ENCODE data around the gene SMOC2. TPM values are rescaled to one million over a fixed set of nuclear protein-coding genes. Genes with fewer than 3 reads are reported as not detected.

The SMOC2 gene
- total RNA-seq, 1 experiment from 2014 or later = not detected

DNA sequence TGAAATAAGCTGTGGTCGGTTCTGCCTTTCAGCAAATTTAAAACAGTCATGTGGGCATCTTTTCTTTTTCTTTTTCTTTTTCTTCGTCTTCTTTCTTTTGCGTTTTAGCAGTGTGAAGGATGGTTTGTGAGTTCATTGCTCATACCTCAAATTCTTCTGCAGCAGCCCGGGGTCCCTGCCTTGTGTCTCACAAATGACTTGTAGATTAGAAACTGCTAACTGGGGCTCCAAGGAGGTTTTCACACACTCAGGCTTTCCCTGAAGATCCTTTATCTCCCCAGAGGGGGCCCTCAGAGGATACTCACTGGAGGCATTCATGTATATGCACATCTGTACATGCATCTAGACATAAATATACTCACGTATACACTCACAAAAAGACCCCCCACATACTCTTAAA lies 1.7 kb downstream of the SMOC2 start:
- DNase-seq (ENCODE audit: low read depth) = no peak

DNA sequence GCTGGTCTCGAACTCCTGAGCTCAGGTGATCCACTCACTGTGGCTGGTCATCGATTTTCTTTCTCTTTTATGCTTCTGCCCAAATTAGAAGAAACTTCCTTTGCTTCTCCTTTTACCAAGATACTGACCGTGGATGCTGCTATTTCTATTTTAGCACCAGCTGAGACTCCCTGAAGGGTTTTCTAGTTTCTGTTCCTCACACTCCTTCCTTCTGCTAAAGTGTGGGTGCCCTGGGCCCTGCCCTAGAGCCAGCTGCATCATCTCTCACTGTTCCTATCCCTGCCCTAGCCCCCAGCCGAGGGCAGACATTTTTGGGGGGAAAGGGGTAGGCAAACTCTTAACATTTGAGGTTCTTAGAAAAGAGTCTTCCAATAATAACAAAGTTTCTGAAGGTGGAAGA lies 6.3 kb downstream of the SMOC2 start:
- DNase-seq (ENCODE audit: low read depth) = no peak

DNA sequence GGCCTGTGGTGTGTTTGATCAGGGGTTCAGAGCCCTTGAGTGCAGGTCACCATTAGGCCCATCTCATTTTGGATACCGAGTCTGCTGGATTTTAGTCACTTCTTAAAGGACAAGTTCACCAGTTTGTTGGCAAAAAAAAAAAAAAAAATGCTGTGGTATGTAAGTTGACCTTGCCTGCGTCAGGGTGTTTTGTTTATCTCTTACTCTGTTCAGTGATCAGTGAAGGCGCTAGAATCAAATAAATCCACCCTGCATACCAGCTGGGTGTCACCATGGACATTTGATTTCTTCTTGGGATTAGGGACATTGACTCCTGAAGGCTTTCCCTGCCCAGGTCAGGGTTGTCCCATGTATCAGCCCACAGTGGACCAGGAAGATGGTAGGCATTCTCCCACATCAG lies 6.7 kb downstream of the SMOC2 start:
- DNase-seq (ENCODE audit: low read depth) = no peak

DNA sequence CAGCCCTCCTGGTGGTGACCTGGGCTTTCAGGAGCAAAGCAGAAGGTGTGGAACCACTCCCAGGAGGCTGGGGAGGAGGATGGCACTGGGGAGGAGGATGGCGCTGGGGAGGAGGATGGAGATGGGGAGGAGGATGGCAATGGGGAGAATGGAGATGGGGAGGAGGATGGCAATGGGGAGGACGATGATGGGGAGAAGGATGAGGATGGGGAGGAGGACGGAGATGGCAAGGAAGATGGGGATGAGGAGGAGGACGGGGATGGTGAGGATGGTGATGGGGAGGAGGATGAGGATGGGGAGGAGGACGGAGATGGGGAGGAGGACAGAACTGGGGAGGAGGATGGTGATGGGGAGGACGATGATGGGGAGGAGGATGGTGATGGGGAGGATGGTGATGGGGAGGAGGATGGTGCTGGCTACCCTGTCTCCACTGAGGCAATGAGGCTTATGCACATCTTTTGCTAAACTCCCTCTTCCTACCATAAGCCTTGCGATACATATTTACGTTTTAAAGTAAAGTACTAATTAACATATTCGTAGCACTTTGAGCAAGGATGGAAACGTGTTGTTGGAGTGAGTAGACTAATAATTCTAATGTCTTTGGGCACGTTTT lies 7.4 kb downstream of the SMOC2 start:
- DNase-seq (ENCODE audit: low read depth) = no peak

DNA sequence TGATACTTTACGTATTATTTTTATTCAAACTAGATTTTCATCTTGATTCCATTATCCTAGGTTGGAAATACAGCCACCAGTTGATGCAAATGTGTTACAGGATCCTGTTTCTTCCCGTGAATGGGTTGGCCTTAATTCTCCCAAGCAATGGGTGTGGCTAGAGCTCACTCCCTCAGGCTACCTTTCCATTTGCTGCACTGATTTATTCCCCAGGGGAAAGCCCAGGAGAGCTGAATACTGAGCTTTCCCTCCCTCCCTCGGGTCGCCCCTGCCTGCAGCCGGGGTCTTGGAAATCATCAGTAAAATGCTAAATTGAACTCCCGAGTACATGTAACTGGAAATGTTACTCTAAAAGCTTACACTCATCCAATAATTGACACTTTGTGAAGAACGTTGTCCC lies 9.9 kb downstream of the SMOC2 start:
- no peak for DNase-seq (ENCODE audit: low read depth)

DNA sequence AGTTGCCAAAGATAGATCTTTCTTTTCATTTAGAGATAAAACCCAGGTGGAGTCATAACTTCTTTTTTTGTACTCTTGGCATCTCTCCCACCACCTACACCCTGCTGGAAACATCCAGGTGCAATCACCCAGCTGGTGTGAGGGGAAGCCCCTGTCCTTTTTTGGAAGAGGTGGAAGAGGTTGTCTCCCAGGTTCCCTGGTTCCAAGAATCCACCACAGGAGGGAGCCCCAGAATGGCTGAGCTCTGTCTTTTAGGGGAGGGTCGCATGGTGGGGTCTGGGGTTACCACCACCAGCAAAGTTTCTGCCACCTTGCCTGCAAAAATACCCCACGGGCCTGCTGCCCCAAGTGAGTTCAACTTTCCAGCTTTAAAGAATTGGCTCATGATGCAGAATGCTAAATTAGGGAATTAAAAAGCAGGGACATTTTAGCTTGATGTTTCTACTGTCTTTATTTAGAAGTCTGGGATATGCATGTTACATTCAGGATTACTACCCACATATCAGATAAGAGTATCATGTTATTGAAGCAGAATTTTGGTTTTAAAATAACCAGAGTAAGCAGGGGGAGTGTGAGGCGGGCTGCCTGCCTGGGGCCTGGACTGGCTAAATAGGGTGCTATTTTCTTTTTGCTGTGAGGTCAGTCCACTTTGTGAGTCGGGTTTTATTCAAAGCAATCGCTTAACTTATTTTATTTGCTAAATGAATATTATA lies 11.0 kb downstream of the SMOC2 start:
- no peak for DNase-seq (ENCODE audit: low read depth)

DNA sequence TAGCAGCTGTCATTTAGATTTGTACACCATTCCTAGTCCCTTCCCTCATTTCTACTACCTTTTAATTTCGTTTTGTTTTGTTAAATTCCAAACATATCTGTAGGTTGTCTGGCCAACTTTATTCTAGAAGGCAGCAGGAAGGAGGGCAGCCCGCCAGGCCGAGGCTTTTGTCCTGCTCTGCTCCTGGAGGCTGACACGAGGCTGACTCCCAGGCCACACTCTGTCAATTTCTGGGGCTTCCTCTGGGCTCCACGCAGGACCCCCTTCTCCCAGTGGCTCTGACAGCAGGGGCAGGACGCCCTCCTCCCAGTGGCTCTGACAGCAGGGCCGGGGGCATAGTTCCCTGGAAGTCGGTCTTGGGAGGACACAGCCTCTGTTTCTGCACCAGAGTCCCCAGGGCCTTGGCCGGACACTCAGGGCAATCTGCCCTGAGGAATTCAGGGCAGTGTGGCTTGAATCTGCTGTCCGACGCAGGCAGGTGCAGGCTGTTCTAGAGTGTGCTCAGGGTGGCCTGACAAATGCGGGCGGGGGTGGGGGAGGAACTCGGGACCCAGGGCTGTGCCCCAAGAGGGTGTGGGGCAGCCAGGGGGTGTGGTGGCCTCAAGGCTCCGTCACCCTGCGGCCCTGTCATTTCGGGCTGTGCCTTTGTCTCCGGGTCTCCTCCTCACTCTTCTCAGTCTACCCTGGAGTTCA lies 11.8 kb downstream of the SMOC2 start:
- no peak for DNase-seq (ENCODE audit: low read depth)

DNA sequence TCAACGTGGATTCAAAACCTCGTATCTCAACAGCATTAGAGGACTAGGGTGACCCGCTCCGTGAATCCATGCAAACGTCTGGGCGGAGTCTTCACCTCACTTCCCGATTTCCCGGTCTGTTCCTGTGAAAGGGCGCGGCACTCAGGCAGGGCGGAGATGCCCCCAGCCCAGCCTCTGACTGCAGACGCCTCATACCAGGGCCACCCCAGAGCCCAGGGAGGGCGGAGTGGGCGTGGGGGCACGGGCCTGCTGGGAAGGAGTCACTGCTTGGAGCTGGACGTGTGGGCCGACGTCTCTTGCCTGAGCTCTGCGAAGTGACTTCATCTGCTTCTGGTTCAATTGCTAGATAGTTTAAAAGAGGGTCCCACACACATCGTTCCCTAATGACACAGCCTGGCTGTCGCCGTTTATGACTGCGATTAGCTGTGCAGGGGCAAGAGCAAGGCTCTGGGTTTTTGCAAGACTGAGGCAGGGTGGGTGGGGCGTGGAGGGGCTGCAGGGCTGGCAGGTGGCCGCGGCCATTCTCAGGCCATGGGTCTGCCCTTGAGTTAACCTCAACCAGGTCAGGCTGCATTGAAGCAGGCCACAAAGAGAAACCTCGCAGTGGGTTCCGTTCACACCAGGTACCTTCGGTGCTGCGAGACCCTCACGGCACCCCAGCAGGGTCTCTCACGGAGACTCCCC lies 15.0 kb downstream of the SMOC2 start:
- DNase-seq (ENCODE audit: low read depth) = no peak

DNA sequence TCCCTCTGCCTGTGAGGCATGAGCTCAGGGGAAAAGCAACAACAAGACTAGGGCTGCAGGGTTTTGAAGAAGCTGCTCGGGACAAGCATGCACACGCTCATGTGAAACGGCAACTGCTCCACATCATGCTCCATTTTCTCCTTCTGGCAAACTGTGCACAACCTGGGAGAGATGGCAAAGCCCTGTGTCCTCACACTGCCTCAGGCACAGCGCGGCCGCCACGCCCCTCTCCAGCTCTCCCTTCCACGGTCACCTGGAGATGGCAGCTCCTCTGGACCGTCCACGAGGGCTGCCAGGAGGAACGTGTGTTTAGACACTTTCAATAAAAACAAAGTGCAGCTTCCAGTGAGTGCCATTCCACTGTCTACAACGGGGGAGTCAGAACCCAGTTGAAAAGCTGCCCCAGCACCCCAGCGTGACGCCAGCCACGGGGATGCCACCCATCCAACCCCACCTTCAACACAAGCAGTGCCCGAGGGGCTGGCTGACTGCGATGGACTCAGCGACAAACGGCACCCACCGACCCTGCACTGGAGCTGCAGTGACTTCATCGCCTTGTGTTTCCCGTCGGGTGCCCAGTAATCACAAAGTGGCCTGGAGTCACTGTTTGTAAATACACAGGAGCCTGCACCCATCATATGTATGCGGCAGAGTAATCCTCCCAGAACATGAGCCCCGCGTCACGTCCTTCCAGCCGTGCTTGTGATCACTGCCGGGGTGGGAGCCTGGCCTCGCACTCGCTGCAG lies 16.1 kb downstream of the SMOC2 start:
- DNase-seq (ENCODE audit: low read depth) = no peak

DNA sequence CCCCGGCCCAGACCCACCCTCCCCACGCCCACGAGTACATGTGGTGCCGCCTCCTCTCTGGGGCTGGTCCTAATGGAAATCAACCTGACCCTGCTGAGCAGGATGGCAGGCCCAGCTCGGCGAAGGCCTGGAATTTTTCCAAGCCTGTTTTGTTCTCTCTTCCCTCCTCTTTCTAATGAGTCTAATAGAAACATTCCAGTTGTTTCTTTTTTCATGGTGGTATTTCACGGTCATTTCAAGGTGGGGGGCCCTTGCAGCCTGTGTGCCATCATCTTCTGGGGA lies 16.6 kb downstream of the SMOC2 start:
- no peak for DNase-seq (ENCODE audit: low read depth)

DNA sequence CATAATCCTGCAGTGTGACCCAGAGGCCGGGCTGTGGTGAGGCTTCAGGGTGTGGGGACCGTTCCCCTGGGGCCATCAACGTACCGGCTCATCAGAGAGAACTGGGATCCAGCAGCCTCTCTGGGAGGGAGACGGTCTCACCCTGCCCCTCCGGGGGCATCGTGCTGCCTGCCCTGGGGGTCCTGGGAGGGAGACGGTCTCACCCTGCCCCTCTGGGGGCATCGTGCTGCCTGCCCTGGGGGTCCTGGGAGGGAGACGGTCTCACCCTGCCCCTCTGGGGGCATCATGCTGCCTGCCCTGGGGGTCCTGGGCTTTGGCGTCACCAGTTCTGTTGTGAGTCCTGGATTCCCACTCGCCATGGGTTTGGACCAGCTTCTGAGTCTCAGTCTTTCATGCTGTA lies 17.1 kb downstream of the SMOC2 start:
- DNase-seq (ENCODE audit: low read depth) = no peak

DNA sequence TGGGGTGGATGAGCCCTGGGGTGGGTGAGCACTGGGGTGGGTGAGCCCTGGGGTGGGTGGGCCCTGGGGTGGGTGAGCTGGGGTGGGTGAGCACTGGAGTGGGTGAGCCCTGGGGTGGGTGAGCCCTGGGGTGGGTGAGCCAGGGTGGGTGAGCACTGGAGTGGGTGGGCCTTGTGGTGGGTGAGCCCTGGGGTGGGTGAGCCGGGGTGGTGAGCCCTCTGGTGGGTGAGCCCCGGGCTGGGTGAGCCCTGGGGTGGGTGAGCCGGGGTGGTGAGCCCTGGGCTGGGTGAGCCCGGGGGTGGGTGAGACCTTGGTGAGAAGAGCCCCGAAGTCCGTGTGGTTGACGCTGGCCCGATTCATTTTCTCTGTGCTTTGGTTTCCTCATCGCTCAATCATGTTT lies 18.6 kb downstream of the SMOC2 start:
- DNase-seq (ENCODE audit: low read depth) = no peak

DNA sequence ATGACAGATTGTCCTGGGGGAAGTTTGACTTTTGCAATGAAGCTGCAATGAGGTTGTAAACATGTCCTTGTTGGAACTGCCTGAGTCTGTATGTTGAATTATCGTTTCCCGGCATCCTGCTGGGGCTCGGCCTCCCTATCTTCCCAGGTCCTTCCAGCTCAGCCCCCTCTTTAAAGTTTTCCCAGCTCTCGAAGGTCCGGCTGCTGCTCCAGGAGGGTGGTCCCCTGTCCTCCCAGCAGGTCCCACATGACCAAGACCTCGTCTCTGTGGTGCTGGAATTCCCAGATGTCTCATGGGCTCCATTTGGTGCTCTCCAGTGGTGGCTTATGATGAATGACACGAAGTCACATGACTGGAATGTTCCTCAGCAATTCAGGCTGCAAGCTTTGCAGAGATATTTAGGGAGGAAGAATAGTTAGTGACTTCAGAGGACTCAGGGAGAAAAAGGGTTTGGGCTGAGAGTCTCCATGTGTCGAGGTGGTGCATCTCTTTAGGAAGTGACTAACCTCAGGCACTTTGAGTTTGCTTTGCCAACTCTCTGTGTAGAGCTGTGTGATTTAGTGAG lies 21.4 kb downstream of the SMOC2 start:
- no peak for DNase-seq (ENCODE audit: low read depth)

DNA sequence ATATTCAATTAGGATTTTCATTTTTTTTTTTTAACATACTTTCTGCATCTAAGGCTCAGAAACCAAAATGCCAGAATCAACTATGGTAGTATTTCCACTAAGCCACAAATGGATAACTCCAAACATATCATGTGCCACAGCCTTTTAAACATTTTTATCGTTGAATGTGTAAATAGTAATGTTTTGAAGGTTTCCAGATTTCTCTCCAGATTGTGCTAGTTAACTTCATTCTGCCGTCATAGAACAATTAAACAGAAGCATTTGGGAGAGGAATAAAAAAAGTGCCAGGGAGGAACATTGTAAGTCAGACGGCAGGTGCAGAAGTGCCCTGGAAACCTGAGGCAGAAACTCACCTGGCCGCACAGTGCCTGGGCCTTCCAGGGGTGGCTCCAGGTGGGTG lies 23.6 kb downstream of the SMOC2 start:
- DNase-seq (ENCODE audit: low read depth) = no peak

DNA sequence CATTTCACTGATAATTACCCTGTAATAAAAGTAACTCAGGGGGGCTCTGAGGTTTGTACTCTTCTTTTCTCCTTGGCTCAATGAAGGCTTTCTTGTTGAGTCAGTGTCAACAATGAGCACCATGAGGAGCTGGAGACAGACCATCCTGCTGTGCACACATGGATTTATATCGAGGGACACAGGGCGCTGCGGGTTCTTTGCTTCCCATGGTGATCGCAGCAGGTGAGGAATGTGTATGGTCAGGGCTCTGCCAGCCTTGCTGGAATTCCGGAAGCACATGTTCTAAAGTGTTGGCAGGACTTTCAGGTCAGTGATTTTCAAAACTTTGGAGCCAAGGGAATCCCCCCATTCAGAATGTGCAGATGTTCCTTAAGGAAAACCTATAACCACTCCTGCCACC lies 27.1 kb downstream of the SMOC2 start:
- no peak for DNase-seq (ENCODE audit: low read depth)

DNA sequence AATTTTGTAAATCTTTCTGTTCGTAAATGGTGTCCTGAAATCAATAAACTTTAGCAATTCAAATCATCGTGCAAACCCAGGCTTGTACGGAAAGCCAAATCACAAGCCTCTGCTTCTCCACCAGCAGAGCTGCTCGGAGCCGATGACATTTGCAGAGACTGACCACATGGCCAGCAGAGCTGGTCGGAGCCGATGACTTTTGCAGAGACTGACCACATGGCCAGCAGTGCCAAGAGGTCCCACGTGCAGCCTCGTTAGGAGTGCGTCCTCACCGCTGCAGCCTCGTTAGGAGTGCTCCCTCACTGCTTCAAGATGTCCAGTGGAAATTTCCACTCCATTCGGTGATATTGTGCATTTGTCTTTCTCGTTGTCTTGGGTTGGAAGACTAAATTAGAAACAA lies 28.5 kb downstream of the SMOC2 start:
- no peak for DNase-seq (ENCODE audit: low read depth)

DNA sequence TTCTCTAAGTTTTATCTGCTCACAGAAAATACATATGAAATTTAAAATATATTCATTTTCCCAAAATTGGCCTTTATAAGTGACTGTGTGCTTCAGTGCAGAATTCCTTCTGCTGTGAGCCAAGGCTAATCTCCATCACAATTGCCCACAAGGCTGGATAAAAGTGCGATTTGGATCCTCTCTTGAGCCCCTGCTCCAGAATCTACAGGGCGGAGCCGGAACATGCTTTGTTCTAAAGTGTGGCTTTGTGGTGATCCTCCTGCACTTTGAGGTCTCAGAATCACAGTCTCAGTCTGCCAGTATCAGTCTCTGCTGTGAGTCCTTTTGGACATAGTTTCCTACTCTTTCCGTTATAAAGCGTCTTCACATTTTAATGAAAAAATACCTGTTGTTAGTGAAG lies 28.9 kb downstream of the SMOC2 start:
- no peak for DNase-seq (ENCODE audit: low read depth)

DNA sequence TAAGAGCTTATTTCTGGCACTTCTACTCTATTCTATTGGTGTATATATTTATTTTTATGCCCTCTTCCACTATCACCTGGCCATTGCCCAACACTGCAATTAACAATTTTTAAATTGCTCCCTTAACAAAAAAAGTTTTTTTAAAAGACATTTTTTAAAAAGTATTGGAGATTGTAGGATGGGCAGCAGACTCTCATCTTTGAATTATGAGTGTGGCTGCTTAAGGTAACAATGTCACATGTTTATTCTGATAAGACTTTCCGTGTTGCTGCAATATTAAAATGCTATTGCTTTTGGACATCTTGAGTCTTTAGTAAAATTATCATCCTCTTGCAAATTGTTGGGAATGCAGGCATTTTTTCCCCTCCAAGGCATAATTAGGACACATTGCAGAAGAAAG lies 31.4 kb downstream of the SMOC2 start:
- no peak for DNase-seq (ENCODE audit: low read depth)

DNA sequence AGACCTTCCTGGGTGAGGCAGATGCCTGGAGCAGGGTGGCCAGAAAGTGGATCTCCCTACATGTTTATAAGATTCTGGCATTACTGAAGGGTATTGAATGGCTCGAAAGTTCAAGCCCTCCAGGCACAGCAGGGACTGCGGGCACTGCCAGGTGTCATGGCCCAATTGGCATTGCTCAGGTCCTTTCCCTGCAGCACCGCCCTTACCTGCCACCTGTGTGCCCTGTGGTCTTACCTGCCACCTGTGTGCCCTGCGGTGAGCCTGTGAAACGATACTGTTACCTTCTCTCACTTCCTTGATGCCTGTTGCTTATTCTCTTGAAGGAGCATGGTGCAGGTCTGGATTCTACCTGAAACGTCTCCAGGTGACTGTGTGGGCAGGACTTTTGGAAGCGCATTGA lies 32.2 kb downstream of the SMOC2 start:
- DNase-seq (ENCODE audit: low read depth) = no peak

DNA sequence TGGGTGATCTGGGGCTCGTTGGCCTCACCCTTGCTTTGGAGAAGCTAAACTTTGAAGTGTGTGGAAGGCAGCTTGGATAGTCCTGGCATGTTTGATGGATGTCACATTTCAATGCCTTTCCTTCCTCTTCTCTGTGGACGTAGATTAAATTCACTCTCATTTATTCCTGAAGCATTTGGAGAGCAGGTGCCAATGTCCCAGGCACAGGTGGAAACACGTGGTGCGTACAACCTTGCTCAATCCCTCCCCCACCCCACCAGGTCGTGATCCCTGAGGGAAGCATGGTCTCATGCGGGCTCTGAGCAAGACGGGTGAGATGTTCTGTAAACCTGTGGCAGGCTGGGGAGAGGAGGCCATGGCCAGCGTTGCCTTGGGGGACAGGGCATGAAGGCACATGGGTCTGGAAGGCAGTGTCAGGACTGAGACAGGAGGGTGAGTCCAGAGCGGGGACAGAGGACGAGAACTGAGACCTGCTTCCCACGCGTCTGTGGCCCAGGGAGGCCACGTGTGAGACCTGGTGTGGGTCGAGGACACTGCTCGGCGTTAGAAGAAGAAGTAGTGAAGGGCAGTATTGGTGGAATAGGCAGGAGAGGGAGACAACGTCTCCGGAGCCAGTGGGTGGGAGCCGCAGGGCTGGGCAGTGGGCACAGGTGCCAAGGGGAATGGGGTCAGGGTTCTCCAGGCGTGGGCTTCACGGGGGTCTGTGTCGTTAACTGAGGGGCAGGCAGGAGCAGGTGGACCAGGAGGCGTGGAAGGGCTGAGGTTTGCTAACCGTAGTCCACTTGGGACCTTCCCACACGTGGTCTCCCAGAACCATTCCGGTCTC lies 34.4 kb downstream of the SMOC2 start:
- DNase-seq (ENCODE audit: low read depth) = no peak

DNA sequence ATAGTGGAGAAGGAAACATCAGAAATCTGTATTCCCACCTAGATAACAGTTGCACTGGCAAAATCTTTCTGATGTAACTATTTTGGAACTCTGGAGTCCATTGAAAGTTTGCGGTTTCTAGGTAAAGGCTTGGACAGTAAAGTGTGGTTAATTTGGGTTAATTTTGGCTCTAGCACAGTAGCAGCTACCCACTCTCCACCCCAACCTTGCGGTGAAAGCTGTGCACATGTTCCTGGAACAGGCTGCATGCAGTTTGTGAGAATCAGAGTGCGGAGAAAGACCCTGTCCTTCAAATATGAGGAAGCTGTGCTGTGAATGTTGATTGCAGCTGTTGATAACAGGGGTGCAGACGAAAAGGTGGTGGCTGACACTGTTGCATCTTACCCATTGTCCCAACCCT lies 38.4 kb downstream of the SMOC2 start:
- DNase-seq (ENCODE audit: low read depth) = no peak

Measured in HT1080 (cell line).